Colon (tissue), 2 donors: ENCODE data around the gene ZNF358.

Experiments used
- FAIRE-seq: peaks from 2 replicates; lab custom pipeline; 2012; peaks lifted over from hg19 to GRCh38; lab: Jason Lieb, UNC
- donor health status: control.
- donor health status: control.

ZNF358 gene

GRCh38 chr19:7559102-7559501, 43.2 kb downstream of the ZNF358 start:
- FAIRE-seq, result no peak

- no peak for FAIRE-seq
Observed at GRCh38 chr19:7560255-7560654, 44.4 kb downstream of the ZNF358 start.

- FAIRE-seq, result no peak
Observed at GRCh38 chr19:7561325-7561724, 45.4 kb downstream of the ZNF358 start.

- FAIRE-seq, result no peak
Observed at GRCh38 chr19:7562646-7563393, 46.9 kb downstream of the ZNF358 start.

GRCh38 chr19:7564866-7565265, 49.0 kb downstream of the ZNF358 start:
- FAIRE-seq, result no peak

- FAIRE-seq, result no peak
Observed at GRCh38 chr19:7565332-7565731, 49.4 kb downstream of the ZNF358 start.
